GM12878 (cell line): ENCODE data around the gene COL6A3. TPM values are rescaled to one million over a fixed set of nuclear protein-coding genes. Genes with fewer than 3 reads are reported as not detected.

ENCODE experiments used
- ATAC-seq: fragments of 200-7000 bp; cut with Tn5 transposase; 3 replicates; pipeline ENCODE4 v1.9.1; 2020; ENCODE audit warnings: mild to moderate bottlenecking, moderate library complexity
- BruUV-seq: library from RNA; stranded (reverse); fragments of 400-500 nt; replicated peaks from 2 replicates; lab custom pipeline; 2021; lab: Mats Ljungman, UMichigan
- CTCF ChIA-PET: fragments of 300-600 bp; sonication (Branson Sonifier 250); formaldehyde crosslinking; extraction: SDS; loops from one replicate; lab custom pipeline; 2021; ENCODE audit warnings: inconsistent platforms; lab: Yijun Ruan, JAX
- POLR2A ChIA-PET: fragments of 350-600 bp; formaldehyde crosslinking; extraction: SDS; loops from one replicate; lab custom pipeline; 2021; ENCODE audit warnings: inconsistent platforms; lab: Charles Lee
- RAD21 ChIA-PET: fragments of 300-600 bp; sonication (Branson Sonifier 250); formaldehyde crosslinking; loops from one replicate; lab custom pipeline; 2023; ENCODE audit warnings: antibody characterized with exemption; ENCODE audit not compliant: unreplicated experiment; lab: Charles Lee
- SMC1A ChIA-PET: fragments of 300-600 bp; sonication (Branson Sonifier 250); formaldehyde crosslinking; loops from one replicate; lab custom pipeline; 2023; ENCODE audit not compliant: unreplicated experiment, uncharacterized antibody; lab: Charles Lee
- DNase-seq: peaks from one replicate; pipeline ENCODE4 v3.0.0-alpha.2; 2011; ENCODE audit warnings: low read depth, low spot score
- FAIRE-seq: peaks from 3 replicates; lab custom pipeline; 2011; peaks lifted over from hg19 to GRCh38; lab: Jason Lieb, UNC
- H2AFZ ChIP-seq: 2 replicates; pipeline ENCODE4 v1.6.0; 2011; ENCODE audit warnings: low read depth, low read length, control low read depth; ENCODE audit not compliant: control insufficient read depth
- H3K27ac ChIP-seq: 2 replicates; pipeline ENCODE4 v1.5.1; 2011; ENCODE audit warnings: control low read depth; ENCODE audit not compliant: control insufficient read depth, insufficient read depth
- H3K27me3 ChIP-seq, 2 experiments: replicated peaks in 1 of 2; 2 replicates each; pipeline versions ENCODE4 v1.6.0 to v1.6.1; 2011; ENCODE audit warnings: low read length in 1 of 2; ENCODE audit not compliant: control insufficient read depth in 2 of 2, insufficient read depth in 2 of 2
- H3K36me3 ChIP-seq, 2 experiments: 2 replicates each; pipeline ENCODE4 v1.5.1; 2011; ENCODE audit warnings: low read length in 1 of 2; ENCODE audit not compliant: control insufficient read depth in 2 of 2, insufficient read depth in 2 of 2
- H3K4me1 ChIP-seq: 2 replicates; pipeline ENCODE4 v1.6.1; 2011; ENCODE audit warnings: mild to moderate bottlenecking, low read length, moderate library complexity, mixed read lengths; ENCODE audit not compliant: control insufficient read depth, insufficient read depth
- H3K4me2 ChIP-seq: 2 replicates; pipeline ENCODE4 v1.6.0; 2011; ENCODE audit warnings: control low read depth; ENCODE audit not compliant: control insufficient read depth, insufficient read depth
- H3K4me3 ChIP-seq: fragments of 200-600 bp; sonication (generic); 2 replicates; pipeline ENCODE4 v1.5.1; 2016
- H3K79me2 ChIP-seq: 2 replicates; pipeline ENCODE4 v1.6.0; 2011; ENCODE audit warnings: low read length; ENCODE audit not compliant: control insufficient read depth, insufficient read depth
- H3K9ac ChIP-seq: 2 replicates; pipeline ENCODE4 v1.8.0; 2011; ENCODE audit warnings: low read length, control low read depth, mixed read lengths; ENCODE audit not compliant: control insufficient read depth, insufficient read depth
- H3K9me3 ChIP-seq: replicated peaks from 3 replicates; pipeline ENCODE4 v1.5.1; 2011; ENCODE audit warnings: mild to moderate bottlenecking, low read length; ENCODE audit not compliant: control insufficient read depth, insufficient read depth
- H4K20me1 ChIP-seq: 2 replicates; pipeline ENCODE4 v1.6.0; 2011; ENCODE audit not compliant: control insufficient read depth, insufficient read depth
- FOXM1 ChIP-seq: IDR thresholded peaks from 2 replicates; pipeline ENCODE4 v1.6.1; 2012; ENCODE audit warnings: low read depth, mild to moderate bottlenecking, inconsistent platforms, low read length, moderate library complexity
- NFXL1 ChIP-seq: fragments of 450-650 bp; IDR thresholded peaks from 2 replicates; pipeline ENCODE4 v1.6.1; 2017; ENCODE audit warnings: antibody characterized with exemption, mild to moderate bottlenecking, borderline replicate concordance
- NR2F1 ChIP-seq: fragments of 450-650 bp; conservative IDR thresholded peaks from 2 replicates; pipeline ENCODE4 v1.6.1; 2017; ENCODE audit warnings: mild to moderate bottlenecking
- SMC3 ChIP-seq: IDR thresholded peaks from 2 replicates; pipeline ENCODE4 v1.6.1; 2011; ENCODE audit warnings: low read length, improper control_type of control experiment, borderline replicate concordance
- WGBS: methylation state at CpG from one replicate; pipeline ENCODE4 v1.1.6; 2016; ENCODE audit warnings: low lambda C conversion rate; ENCODE audit not compliant: insufficient replicate concordance, insufficient coverage; ENCODE audit errors: missing lambda C conversion rate; 5-methylcytosine and 5-hydroxymethylcytosine counted together
- in situ Hi-C: fragments of 300-500 bp; cut with MboI; formaldehyde crosslinking; loops from 9 replicates; pipeline ENCODE4 v1.14.3; 2018; ENCODE audit warnings: mixed read lengths
- intact Hi-C: fragments of 100-400 bp; cut with micrococcal nuclease; formaldehyde crosslinking; loops from one replicate; pipeline ENCODE4 v1.14.2; 2022; ENCODE audit not compliant: unreplicated experiment
- polyA plus RNA-seq, 11 experiments: library from polyadenylated mRNA; depleted of rRNA in 4 of 11; unstranded in 6 of 11; stranded (reverse) in 5 of 11; fragments of >200 nt; fragmentation: Nextera tagmentation in 4 of 11; fragmentation: Illumina TruSeq in 1 of 11; extraction: Ambion mirVana in 4 of 11; extraction: Trizol in 1 of 11; gene quantifications; 1 replicate in 1 of 11; 2 replicates in 10 of 11; pipeline versions ENCODE4 v1.2.1 to v1.2.3, GENCODE V29; 2011 to 2016; ENCODE audit warnings: inconsistent platforms in 2 of 11, missing spikeins in 2 of 11, low read depth in 1 of 11
- total RNA-seq, 4 experiments: library from RNA; depleted of rRNA in 3 of 4; stranded (reverse); fragments of >200 nt in 3 of 4; fragmentation: Illumina TruSeq in 1 of 4; extraction: Trizol in 1 of 4; gene quantifications; 2 replicates each; pipeline versions ENCODE4 v1.2.1 to v1.2.3, GENCODE V29; 2013 to 2021
- TF ChIP-seq, protein P1 (sequence below): IDR thresholded peaks from 2 replicates; pipeline ENCODE4 v1.6.1; 2012; ENCODE audit warnings: low read length, inconsistent platforms
- TF ChIP-seq, protein P2 (sequence below): fragments of 450-650 bp; IDR thresholded peaks from 2 replicates; pipeline ENCODE4 v1.6.1; 2017; ENCODE audit warnings: mild to moderate bottlenecking
- TF ChIP-seq, protein P3 (sequence below): fragments of 450-650 bp; formaldehyde crosslinking; IDR thresholded peaks from 2 replicates; pipeline ENCODE4 v1.5.0; 2022; ENCODE audit warnings: mild to moderate bottlenecking, missing genetic modification characterization

The COL6A3 gene
- total and polyA plus RNA-seq, 10 of the 15 experiments (the other 5 are each of a cell fraction or from before 2014, with no cell fraction given), result 0.01 to 0.51 (median 0.09) TPM; not detected in 4

DNA sequence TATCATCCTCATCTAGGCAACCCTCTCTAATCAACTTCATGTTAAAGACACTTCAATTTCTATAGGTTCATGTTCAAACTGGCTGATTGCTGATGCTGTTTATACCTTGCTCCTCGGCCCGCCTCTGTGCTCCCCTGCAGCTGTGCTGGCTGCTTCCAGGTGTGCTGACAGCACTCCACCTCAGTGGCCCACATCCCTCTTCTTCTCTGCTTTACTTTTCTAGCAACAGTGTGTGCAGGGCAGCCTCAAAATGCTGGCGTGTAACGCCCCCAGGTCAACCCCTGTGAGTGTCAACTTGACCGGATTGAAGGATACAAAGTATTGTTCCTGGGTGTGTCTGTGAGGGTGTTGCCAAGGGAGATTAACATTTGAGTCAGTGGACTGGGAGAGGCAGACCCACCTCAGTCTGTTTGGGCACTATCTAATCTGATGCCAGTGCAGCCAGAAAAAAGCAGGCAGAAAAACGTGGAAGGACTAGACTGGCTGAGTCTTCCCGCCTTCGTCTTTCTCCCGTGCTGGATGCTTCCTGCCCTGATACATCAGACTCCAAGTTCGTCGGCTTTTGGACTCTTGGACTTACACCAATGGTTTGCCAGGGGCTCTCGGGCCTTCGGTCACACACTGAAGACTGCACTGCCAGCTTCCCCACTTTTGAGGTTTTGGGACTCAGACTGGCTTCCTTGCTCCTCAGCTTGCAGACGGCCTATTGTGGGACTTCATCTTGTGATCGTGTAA lies 94.7 kb downstream of the COL6A3 start:
- ChIA-PET RAD21 (no interaction called here), POLR2A (no interaction called here), CTCF (no interaction called here), SMC1A (no interaction called here)
- DNase-seq, result no peak
- no peak overlapping the region for H3K9ac ChIP-seq
- intact Hi-C loops, result no loop called here
- H3K27me3 ChIP-seq, result peaks cover 0 to 2% of the 10 kb centered on the region in 2 experiments; a peak in 1 of 4 replicates
- H3K36me3 ChIP-seq, result no peaks in the 10 kb centered on the region
- no peaks in the 10 kb centered on the region for H3K9me3 ChIP-seq
- H3K27ac ChIP-seq, result no peak overlapping the region
- 32% methylated on average over 15 of the region's 15 CpGs for WGBS
- no peak overlapping the region for H2AFZ ChIP-seq
- H3K4me1 ChIP-seq, result no peaks in the 10 kb centered on the region
- TF ChIP-seq, protein P1, sequence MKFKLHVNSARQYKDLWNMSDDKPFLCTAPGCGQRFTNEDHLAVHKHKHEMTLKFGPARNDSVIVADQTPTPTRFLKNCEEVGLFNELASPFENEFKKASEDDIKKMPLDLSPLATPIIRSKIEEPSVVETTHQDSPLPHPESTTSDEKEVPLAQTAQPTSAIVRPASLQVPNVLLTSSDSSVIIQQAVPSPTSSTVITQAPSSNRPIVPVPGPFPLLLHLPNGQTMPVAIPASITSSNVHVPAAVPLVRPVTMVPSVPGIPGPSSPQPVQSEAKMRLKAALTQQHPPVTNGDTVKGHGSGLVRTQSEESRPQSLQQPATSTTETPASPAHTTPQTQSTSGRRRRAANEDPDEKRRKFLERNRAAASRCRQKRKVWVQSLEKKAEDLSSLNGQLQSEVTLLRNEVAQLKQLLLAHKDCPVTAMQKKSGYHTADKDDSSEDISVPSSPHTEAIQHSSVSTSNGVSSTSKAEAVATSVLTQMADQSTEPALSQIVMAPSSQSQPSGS, result no peak
- TF ChIP-seq FOXM1, result no peak
- no peak for TF ChIP-seq NFXL1
- TF ChIP-seq, protein P2, sequence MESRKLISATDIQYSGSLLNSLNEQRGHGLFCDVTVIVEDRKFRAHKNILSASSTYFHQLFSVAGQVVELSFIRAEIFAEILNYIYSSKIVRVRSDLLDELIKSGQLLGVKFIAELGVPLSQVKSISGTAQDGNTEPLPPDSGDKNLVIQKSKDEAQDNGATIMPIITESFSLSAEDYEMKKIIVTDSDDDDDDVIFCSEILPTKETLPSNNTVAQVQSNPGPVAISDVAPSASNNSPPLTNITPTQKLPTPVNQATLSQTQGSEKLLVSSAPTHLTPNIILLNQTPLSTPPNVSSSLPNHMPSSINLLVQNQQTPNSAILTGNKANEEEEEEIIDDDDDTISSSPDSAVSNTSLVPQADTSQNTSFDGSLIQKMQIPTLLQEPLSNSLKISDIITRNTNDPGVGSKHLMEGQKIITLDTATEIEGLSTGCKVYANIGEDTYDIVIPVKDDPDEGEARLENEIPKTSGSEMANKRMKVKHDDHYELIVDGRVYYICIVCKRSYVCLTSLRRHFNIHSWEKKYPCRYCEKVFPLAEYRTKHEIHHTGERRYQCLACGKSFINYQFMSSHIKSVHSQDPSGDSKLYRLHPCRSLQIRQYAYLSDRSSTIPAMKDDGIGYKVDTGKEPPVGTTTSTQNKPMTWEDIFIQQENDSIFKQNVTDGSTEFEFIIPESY, result no peak
- TF ChIP-seq NR2F1, result no peak
- TF ChIP-seq SMC3, result no peak
- TF ChIP-seq, protein P3, sequence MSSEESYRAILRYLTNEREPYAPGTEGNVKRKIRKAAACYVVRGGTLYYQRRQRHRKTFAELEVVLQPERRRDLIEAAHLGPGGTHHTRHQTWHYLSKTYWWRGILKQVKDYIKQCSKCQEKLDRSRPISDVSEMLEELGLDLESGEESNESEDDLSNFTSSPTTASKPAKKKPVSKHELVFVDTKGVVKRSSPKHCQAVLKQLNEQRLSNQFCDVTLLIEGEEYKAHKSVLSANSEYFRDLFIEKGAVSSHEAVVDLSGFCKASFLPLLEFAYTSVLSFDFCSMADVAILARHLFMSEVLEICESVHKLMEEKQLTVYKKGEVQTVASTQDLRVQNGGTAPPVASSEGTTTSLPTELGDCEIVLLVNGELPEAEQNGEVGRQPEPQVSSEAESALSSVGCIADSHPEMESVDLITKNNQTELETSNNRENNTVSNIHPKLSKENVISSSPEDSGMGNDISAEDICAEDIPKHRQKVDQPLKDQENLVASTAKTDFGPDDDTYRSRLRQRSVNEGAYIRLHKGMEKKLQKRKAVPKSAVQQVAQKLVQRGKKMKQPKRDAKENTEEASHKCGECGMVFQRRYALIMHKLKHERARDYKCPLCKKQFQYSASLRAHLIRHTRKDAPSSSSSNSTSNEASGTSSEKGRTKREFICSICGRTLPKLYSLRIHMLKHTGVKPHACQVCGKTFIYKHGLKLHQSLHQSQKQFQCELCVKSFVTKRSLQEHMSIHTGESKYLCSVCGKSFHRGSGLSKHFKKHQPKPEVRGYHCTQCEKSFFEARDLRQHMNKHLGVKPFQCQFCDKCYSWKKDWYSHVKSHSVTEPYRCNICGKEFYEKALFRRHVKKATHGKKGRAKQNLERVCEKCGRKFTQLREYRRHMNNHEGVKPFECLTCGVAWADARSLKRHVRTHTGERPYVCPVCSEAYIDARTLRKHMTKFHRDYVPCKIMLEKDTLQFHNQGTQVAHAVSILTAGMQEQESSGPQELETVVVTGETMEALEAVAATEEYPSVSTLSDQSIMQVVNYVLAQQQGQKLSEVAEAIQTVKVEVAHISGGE (CRISPR knock-in tag), result no peak
- ATAC-seq, result no peak
- no peak overlapping the region for H3K4me2 ChIP-seq
- no TSS peak for BruUV-seq
- H4K20me1 ChIP-seq, result no peaks in the 10 kb centered on the region
- FAIRE-seq, result no peak
- H3K79me2 ChIP-seq, result no peaks in the 10 kb centered on the region
- in situ Hi-C loops, result no loop called here
- no peak overlapping the region for H3K4me3 ChIP-seq
